Naive thymus-derived CD4-positive, alpha-beta T cell (primary cell): Measurements from ENCODE around the gene OSBPL7. TPM values are rescaled to one million over a fixed set of nuclear protein-coding genes. Genes with fewer than 3 reads are reported as not detected.
"Not testable (repeated sequence)": the region's sequence is repeated elsewhere in the genome, so short reads cannot be mapped to it uniquely, and the experiment has no call there.

Experiments
- ATAC-seq: fragments of 150-1000 bp; cut with Tn5 transposase; 2 replicates; pipeline ENCODE4 v1.10.0; 2021; ENCODE audit warnings: mild to moderate bottlenecking, moderate library complexity
- CTCF ChIA-PET: fragments of 350-600 bp; sonication (Branson Sonifier 250); formaldehyde crosslinking; loops from one replicate; lab custom pipeline; 2021; ENCODE audit warnings: antibody characterized with exemption; lab: Charles Lee
- POLR2A ChIA-PET: fragments of 350-600 bp; sonication (Branson Sonifier 250); formaldehyde crosslinking; loops from one replicate; lab custom pipeline; 2021; ENCODE audit warnings: antibody characterized with exemption, inconsistent platforms; lab: Charles Lee
- DNase-seq, 9 donors: peaks; one replicate each; pipeline versions ENCODE4 v3.0.0 to v3.0.0-alpha.2; 2020 to 2022; ENCODE audit warnings: mixed read lengths in 1 of 9
- H3K27ac ChIP-seq: one replicate; pipeline ENCODE4 v1.7.0; 2013; ENCODE audit warnings: mild to moderate bottlenecking, low read depth, low read length, moderate library complexity
- H3K27me3 ChIP-seq, 2 donors: one replicate each; pipeline ENCODE4 v1.7.0; 2013; ENCODE audit warnings: low read length in 2 of 2, mild to moderate bottlenecking in 2 of 2, moderate library complexity in 2 of 2; ENCODE audit not compliant: control insufficient read depth in 2 of 2, insufficient read depth in 2 of 2
- H3K36me3 ChIP-seq, 3 experiments: 1 replicate in 2 of 3; 2 replicates in 1 of 3; pipeline ENCODE4 v1.7.0; 2013; ENCODE audit warnings: low read length in 3 of 3, mild to moderate bottlenecking in 3 of 3, moderate library complexity in 1 of 3; ENCODE audit not compliant: insufficient read depth in 3 of 3, control insufficient read depth in 2 of 3
- H3K4me1 ChIP-seq, 2 donors: one replicate each; pipeline ENCODE4 v1.7.0; 2013; ENCODE audit warnings: low read length in 2 of 2, mild to moderate bottlenecking in 2 of 2, moderate library complexity in 1 of 2; ENCODE audit not compliant: control insufficient read depth in 2 of 2, insufficient read depth in 2 of 2
- H3K4me3 ChIP-seq: 2 replicates; pipeline ENCODE4 v1.7.0; 2013; ENCODE audit warnings: mild to moderate bottlenecking, low read length
- H3K9me3 ChIP-seq, 3 experiments: 1 replicate in 2 of 3; 2 replicates in 1 of 3; pipeline ENCODE4 v1.7.0; 2013; ENCODE audit warnings: low read length in 3 of 3; ENCODE audit not compliant: control insufficient read depth in 2 of 3
- H3K27ac Mint-ChIP-seq, 9 donors: one replicate each; pipeline ENCODE4 v1.8.0; 2020 to 2022; ENCODE audit warnings: mixed read lengths in 9 of 9, mild to moderate bottlenecking in 8 of 9, moderate library complexity in 5 of 9, inconsistent platforms in 2 of 9
- H3K27me3 Mint-ChIP-seq, 5 donors: one replicate each; pipeline ENCODE4 v1.8.0; 2021 to 2022; ENCODE audit warnings: mixed read lengths in 5 of 5, mild to moderate bottlenecking in 1 of 5
- H3K36me3 Mint-ChIP-seq, 5 donors: one replicate each; pipeline ENCODE4 v1.8.0; 2020 to 2022; ENCODE audit warnings: mixed read lengths in 5 of 5, mild to moderate bottlenecking in 3 of 5, inconsistent platforms in 1 of 5
- H3K4me1 Mint-ChIP-seq, 7 donors: one replicate each; pipeline ENCODE4 v1.8.0; 2020 to 2022; ENCODE audit warnings: mixed read lengths in 7 of 7, mild to moderate bottlenecking in 3 of 7, inconsistent platforms in 1 of 7
- H3K4me3 Mint-ChIP-seq, 10 donors: one replicate each; pipeline ENCODE4 v1.8.0; 2020 to 2022; ENCODE audit warnings: mild to moderate bottlenecking in 10 of 10, mixed read lengths in 10 of 10, moderate library complexity in 6 of 10, inconsistent platforms in 2 of 10
- H3K9me3 Mint-ChIP-seq, 11 donors: one replicate each; pipeline ENCODE4 v1.8.0; 2020 to 2022; ENCODE audit warnings: mixed read lengths in 11 of 11, mild to moderate bottlenecking in 4 of 11, inconsistent platforms in 1 of 11, moderate library complexity in 1 of 11
- intact Hi-C, 2 donors: fragments of 100-400 bp; cut with micrococcal nuclease; formaldehyde crosslinking; loops; one replicate each; pipeline ENCODE4 v1.15.1; 2023
- polyA plus RNA-seq, 2 donors: library from polyadenylated mRNA; unstranded; fragments of 300-500 nt; fragmentation: Illumina TruSeq; gene quantifications; one replicate each; pipeline ENCODE4 v1.2.3, GENCODE V29; 2021
- total RNA-seq, 6 experiments: library from RNA in 5 of 6; stranded (reverse) in 5 of 6; gene quantifications; 1 replicate in 5 of 6; 2 replicates in 1 of 6; pipeline ENCODE4 v1.2.3 and lab custom pipeline; 2021 to 2026

OSBPL7 gene
- total and polyA plus RNA-seq, 7 experiments from 2014 or later, result 4.0 to 46.1 (median 39.7) TPM

- ChIA-PET POLR2A (no interaction called here), CTCF (interaction anchor here (0.6 to 1.0 kb wide), 2 partner anchors 47 to 149 kb away, joined by 3 read pairs; partner anchors contain the start of gene OSBPL7)
- H3K9me3 Mint-ChIP-seq, result peaks cover 0 to 26% (median 9%) of the 10 kb centered on the region in 11 donors
- H3K27ac Mint-ChIP-seq, result no peak overlapping the region
- no peaks in the 10 kb centered on the region for H3K36me3 ChIP-seq
- peaks cover 0 to 5% (median 0%) of the 10 kb centered on the region in 7 donors for H3K4me1 Mint-ChIP-seq
- H3K4me3 Mint-ChIP-seq, result no peak overlapping the region
- peaks cover 37 to 52% (median 41%) of the 10 kb centered on the region in 5 donors for H3K27me3 Mint-ChIP-seq
- DNase-seq (no peak), ATAC-seq (no peak)
- H3K27ac ChIP-seq, result no peak overlapping the region
- no peaks in the 10 kb centered on the region for H3K9me3 ChIP-seq
- no peak overlapping the region for H3K4me3 ChIP-seq
- H3K36me3 Mint-ChIP-seq, result peaks cover 0 to 16% (median 3%) of the 10 kb centered on the region in 5 donors
- intact Hi-C loops, result no loop called here
- no peaks in the 10 kb centered on the region for H3K4me1 ChIP-seq
- peaks cover 0 to 11% of the 10 kb centered on the region in 2 donors for H3K27me3 ChIP-seq
Measured at GRCh38 chr17:47774987-47775580, 46.5 kb downstream of the OSBPL7 start.

DNA sequence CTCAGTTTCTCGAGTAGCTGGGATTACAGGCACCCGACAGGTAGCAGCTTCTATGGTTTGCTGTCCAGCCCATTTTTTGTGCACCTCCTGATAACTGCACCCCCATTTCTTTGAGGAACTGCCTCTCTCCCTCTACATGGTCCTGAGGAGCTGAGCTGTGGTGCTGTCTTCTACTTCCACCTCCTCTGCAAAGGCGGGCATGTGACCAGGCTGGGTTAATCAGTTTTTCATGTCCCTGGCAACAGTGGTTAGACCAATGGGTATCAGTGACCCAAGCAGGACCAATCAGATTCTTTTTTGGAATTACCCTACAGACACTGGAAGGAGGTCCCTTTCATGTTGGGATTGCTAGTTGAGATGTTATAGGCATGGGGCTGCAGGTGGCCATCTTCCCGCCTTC, 47.3 kb downstream of the OSBPL7 start:
- ATAC-seq, result no peak
- CTCF ChIA-PET, result interaction anchor here (1.0 kb wide), 1 partner anchor 48 kb away, joined by 3 read pairs; the partner anchor contains the start of gene OSBPL7
- H3K9me3 Mint-ChIP-seq, result peaks cover 0 to 33% (median 9%) of the 10 kb centered on the region in 11 donors
- H3K9me3 ChIP-seq, result no peaks in the 10 kb centered on the region
- intact Hi-C loops, result no loop called here
- POLR2A ChIA-PET, result no interaction called here
- no peak overlapping the region for H3K4me3 ChIP-seq
- no peak overlapping the region for H3K27ac ChIP-seq
- H3K36me3 Mint-ChIP-seq, result peaks cover 0 to 16% (median 3%) of the 10 kb centered on the region in 5 donors
- no peaks in the 10 kb centered on the region for H3K4me1 ChIP-seq
- no peak overlapping the region for H3K27ac Mint-ChIP-seq
- no peaks in the 10 kb centered on the region for H3K36me3 ChIP-seq
- H3K4me1 Mint-ChIP-seq, result peaks cover 0 to 5% (median 0%) of the 10 kb centered on the region in 7 donors
- DNase-seq, result no peak
- H3K27me3 Mint-ChIP-seq, result peaks cover 31 to 46% (median 41%) of the 10 kb centered on the region in 5 donors
- H3K27me3 ChIP-seq, result peaks cover 0 to 11% of the 10 kb centered on the region in 2 donors
- H3K4me3 Mint-ChIP-seq, result no peak overlapping the region

DNA sequence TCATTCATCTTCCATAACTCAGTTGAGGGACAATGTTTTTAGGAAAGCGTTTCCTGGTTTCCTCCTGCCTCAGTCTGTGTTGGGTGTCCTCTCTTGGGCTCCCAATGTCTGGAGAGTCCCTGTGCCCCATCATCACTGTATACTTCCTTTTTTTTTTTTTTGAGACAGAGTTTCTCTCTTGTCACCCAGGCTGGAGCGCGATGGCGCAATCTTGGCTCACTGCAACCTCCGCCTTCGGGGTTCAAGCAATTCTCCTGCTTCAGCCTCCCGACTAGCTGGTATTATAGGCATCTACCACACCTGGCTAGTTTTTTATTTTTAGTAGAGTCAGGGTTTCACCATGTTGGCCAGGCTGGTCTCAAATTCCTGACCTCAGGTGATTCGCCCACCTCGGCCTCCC, 47.9 kb downstream of the OSBPL7 start:
- H3K4me3 Mint-ChIP-seq, intact Hi-C loops, POLR2A ChIA-PET, H3K4me1 ChIP-seq, H3K4me1 Mint-ChIP-seq, DNase-seq, H3K27ac ChIP-seq, ATAC-seq, H3K4me3 ChIP-seq, H3K36me3 ChIP-seq, CTCF ChIA-PET, H3K9me3 ChIP-seq: not testable (repeated sequence)
- H3K9me3 Mint-ChIP-seq, result peaks cover 0 to 34% (median 9%) of the 10 kb centered on the region in 11 donors
- peaks cover 37 to 48% (median 44%) of the 10 kb centered on the region in 5 donors for H3K27me3 Mint-ChIP-seq
- peaks cover 0 to 11% of the 10 kb centered on the region in 2 donors for H3K27me3 ChIP-seq
- H3K27ac Mint-ChIP-seq, result peak overlapping the region in 2 of 9 donors; percentile 31 to 42
- peaks cover 0 to 16% (median 3%) of the 10 kb centered on the region in 5 donors for H3K36me3 Mint-ChIP-seq

DNA sequence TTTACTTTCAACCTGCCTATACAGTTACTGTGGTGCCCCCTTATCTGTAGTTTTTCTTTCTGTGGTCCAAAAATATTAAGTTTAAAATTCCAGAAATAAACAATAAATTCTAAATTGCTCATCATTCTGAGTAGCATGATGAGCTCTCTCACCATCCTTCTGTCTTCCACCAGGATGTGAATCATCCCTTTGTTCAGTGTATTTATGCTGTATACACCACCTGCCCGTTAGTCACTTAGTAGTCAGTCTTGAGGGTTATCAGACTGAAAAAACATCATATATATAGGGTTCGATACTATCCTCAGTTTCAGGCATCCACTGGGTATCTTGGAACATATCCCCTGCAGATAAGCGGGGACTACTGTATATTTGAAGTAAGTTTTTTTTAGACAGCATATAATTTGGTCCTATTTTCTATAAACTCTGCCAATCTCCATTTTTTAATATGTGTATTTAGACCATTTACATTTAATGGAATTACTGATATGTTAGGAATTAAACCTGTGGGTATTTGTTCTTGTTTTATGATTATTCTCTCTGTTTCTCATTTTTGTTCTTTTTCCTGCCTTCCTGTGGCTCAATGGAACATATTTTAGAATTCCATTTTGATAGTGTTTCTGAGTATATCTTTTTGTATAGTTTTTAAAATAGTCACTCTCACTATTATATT, 57.5 kb downstream of the OSBPL7 start:
- no peak for ATAC-seq
- no peak overlapping the region for H3K4me3 Mint-ChIP-seq
- H3K4me1 Mint-ChIP-seq, result peaks cover 0 to 11% (median 0%) of the 10 kb centered on the region in 7 donors
- no peaks in the 10 kb centered on the region for H3K36me3 ChIP-seq
- H3K4me1 ChIP-seq, result peaks cover 0 to 13% of the 10 kb centered on the region in 2 donors
- peaks cover 0 to 35% (median 10%) of the 10 kb centered on the region in 11 donors for H3K9me3 Mint-ChIP-seq
- H3K27me3 Mint-ChIP-seq, result peaks cover 12 to 45% (median 37%) of the 10 kb centered on the region in 5 donors
- H3K36me3 Mint-ChIP-seq, result peaks cover 0 to 4% (median under 1%) of the 10 kb centered on the region in 5 donors
- peaks cover 0 to 5% (median 0%) of the 10 kb centered on the region in 3 experiments for H3K9me3 ChIP-seq
- H3K27ac Mint-ChIP-seq, result no peak overlapping the region
- H3K27ac ChIP-seq, result no peak overlapping the region
- intact Hi-C loops, result no loop called here
- ChIA-PET CTCF (no interaction called here), POLR2A (no interaction called here)
- peaks cover 0 to 3% of the 10 kb centered on the region in 2 donors for H3K27me3 ChIP-seq
- H3K4me3 ChIP-seq, result no peak overlapping the region
- no peak for DNase-seq

DNA sequence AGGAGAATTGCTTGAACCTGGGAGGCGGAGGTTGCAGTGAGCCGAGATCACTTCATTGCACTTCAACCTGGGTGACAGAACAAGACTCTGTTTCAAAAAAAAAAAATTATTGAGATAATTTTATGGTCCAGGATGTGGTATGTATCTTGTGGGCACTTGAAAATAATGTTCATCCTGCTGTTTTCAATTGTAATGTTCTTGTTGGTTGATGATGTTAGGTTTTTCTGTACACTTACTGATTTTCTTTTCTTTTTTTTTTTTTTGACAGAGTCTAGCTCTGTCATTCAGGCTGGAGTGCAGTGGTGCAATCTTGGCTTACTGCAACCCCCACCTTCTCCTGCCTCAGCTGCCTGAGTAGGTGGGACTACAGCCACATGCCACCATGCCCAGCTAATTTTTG, 58.9 kb downstream of the OSBPL7 start:
- ChIA-PET CTCF (no interaction called here), POLR2A (no interaction called here)
- H3K27ac Mint-ChIP-seq, result no peak overlapping the region
- peaks cover 0 to 3% of the 10 kb centered on the region in 2 donors for H3K27me3 ChIP-seq
- peaks cover 12 to 54% (median 33%) of the 10 kb centered on the region in 5 donors for H3K27me3 Mint-ChIP-seq
- DNase-seq (no peak), ATAC-seq (peak; percentile 29)
- H3K4me1 Mint-ChIP-seq, result peaks cover 0 to 11% (median 0%) of the 10 kb centered on the region in 7 donors
- H3K27ac ChIP-seq, result no peak overlapping the region
- H3K4me3 Mint-ChIP-seq, result no peak overlapping the region
- peaks cover 0 to 5% (median 0%) of the 10 kb centered on the region in 3 experiments for H3K9me3 ChIP-seq
- no peak overlapping the region for H3K4me3 ChIP-seq
- H3K9me3 Mint-ChIP-seq, result peaks cover 0 to 39% (median 12%) of the 10 kb centered on the region in 11 donors
- peaks cover 0 to 4% (median 3%) of the 10 kb centered on the region in 5 donors for H3K36me3 Mint-ChIP-seq
- no peaks in the 10 kb centered on the region for H3K36me3 ChIP-seq
- H3K4me1 ChIP-seq, result peaks cover 0 to 13% of the 10 kb centered on the region in 2 donors
- intact Hi-C loops, result no loop called here

DNA sequence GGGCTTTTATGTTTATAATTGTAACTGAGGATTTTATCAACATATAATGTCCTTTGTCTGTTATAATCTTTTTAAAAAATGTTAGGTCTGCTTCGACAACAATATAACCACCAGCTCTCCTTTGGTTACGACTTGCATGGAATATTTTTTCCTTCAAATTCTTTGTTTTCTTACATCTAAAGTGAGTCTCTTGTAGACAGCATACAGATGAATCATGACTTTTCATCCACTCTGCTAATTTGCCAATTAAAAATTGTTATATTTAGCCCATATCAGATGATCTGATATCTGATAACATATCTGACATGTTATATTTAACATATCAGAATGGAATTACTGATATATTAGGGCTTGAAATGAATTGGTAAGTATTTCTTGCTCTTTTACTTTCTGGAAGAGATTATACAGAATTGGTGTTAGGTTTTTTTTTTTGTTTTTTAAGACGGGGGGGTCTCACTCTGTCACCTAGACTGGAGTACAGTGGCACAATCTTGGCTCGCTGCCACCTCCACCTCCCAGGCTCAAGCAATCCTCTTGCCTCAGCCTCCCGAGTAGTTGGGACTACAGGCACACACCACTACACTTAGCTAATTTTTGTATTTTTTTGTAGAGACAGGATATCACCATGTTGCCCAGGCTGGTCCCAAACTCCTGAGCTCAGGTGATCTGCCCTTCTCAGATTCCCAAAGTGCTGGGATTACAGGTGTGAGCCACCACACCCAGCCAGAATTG, 61.0 kb downstream of the OSBPL7 start:
- ChIA-PET POLR2A (no interaction called here), CTCF (no interaction called here)
- H3K27me3 Mint-ChIP-seq, result peaks cover 20 to 51% (median 36%) of the 10 kb centered on the region in 5 donors
- peaks cover 0 to 11% (median 0%) of the 10 kb centered on the region in 7 donors for H3K4me1 Mint-ChIP-seq
- Histone ChIP-seq H3K27me3 (peaks cover 0 to 3% of the 10 kb centered on the region in 2 donors), H3K27ac (no peak overlapping the region), H3K4me1 (peaks cover 0 to 13% of the 10 kb centered on the region in 2 donors), H3K36me3 (no peaks in the 10 kb centered on the region), H3K9me3 (peaks cover 0 to 5% (median 0%) of the 10 kb centered on the region in 3 experiments), H3K4me3 (no peak overlapping the region)
- no peak overlapping the region for H3K27ac Mint-ChIP-seq
- no peak for ATAC-seq
- intact Hi-C loops, result no loop called here
- DNase-seq, result no peak
- H3K9me3 Mint-ChIP-seq, result peaks cover 0 to 44% (median 14%) of the 10 kb centered on the region in 11 donors
- H3K36me3 Mint-ChIP-seq, result peaks cover 0 to 4% (median 3%) of the 10 kb centered on the region in 5 donors
- no peak overlapping the region for H3K4me3 Mint-ChIP-seq
